ENCODE data around the gene PTOV1. TPM values are rescaled to one million over a fixed set of nuclear protein-coding genes. Genes with fewer than 3 reads are reported as not detected.

PTOV1 gene
- total RNA-seq, 1 experiment from 2014 or later: 331 TPM

- CTCF ChIA-PET: no interaction called here
- POLR2A ChIA-PET (ENCODE audit: low non-redundant PET): no interaction called here
- TF ChIP-seq EZH2 (IDR thresholded peaks at IDR 0.05; ENCODE audit: borderline replicate concordance, low read depth, low read length, poor library complexity, severe bottlenecking): no peak
- no peak for TF ChIP-seq CTCF (conservative IDR thresholded peaks at IDR 0.05; ENCODE audit: low read depth, low read length)
- Histone ChIP-seq H3K36me3 (ENCODE audit: insufficient read depth, low read length, poor library complexity, severe bottlenecking) (peaks cover 55% of the 10 kb centered on the region), H3K4me3 (ENCODE audit: low read depth, low read length, poor library complexity, severe bottlenecking) (no peak overlapping the region), H3K27ac (ENCODE audit: low read depth, low read length, poor library complexity, severe bottlenecking) (no peak overlapping the region), H3K27me3 (replicated peaks; ENCODE audit: insufficient read depth, low read depth, low read length, poor library complexity) (no peaks in the 10 kb centered on the region), H3K9me3 (ENCODE audit: low read depth, low read length, poor library complexity, severe bottlenecking) (no peaks in the 10 kb centered on the region), H3K4me1 (ENCODE audit: insufficient read depth, low read length, poor library complexity, severe bottlenecking) (no peaks in the 10 kb centered on the region)
- BruUV-seq (replicated peaks): no TSS peak
- DNase-seq (ENCODE audit: low spot score): no peak
- intact Hi-C loops (cut with micrococcal nuclease; ENCODE audit: unreplicated experiment): no loop called here
Observed at GRCh38 chr19:49840321-49840720, 10.6 kb upstream of the PTOV1 start.

- POLR2A ChIA-PET (ENCODE audit: low non-redundant PET): no interaction called here
- H3K36me3 ChIP-seq (ENCODE audit: insufficient read depth, low read length, poor library complexity, severe bottlenecking): peaks cover 51% of the 10 kb centered on the region
- H3K9me3 ChIP-seq (ENCODE audit: low read depth, low read length, poor library complexity, severe bottlenecking): no peaks in the 10 kb centered on the region
- intact Hi-C loops (cut with micrococcal nuclease; ENCODE audit: unreplicated experiment): no loop called here
- no peak for DNase-seq (ENCODE audit: low spot score)
- TF ChIP-seq CTCF (conservative IDR thresholded peaks at IDR 0.05; ENCODE audit: low read depth, low read length): no peak
- TF ChIP-seq EZH2 (IDR thresholded peaks at IDR 0.05; ENCODE audit: borderline replicate concordance, low read depth, low read length, poor library complexity, severe bottlenecking): no peak
- CTCF ChIA-PET: no interaction called here
- H3K27ac ChIP-seq (ENCODE audit: low read depth, low read length, poor library complexity, severe bottlenecking): no peak overlapping the region
- BruUV-seq (replicated peaks): no TSS peak
- no peaks in the 10 kb centered on the region for H3K27me3 ChIP-seq (replicated peaks; ENCODE audit: insufficient read depth, low read depth, low read length, poor library complexity)
- no peaks in the 10 kb centered on the region for H3K4me1 ChIP-seq (ENCODE audit: insufficient read depth, low read length, poor library complexity, severe bottlenecking)
- H3K4me3 ChIP-seq (ENCODE audit: low read depth, low read length, poor library complexity, severe bottlenecking): no peak overlapping the region
Observed at GRCh38 chr19:49840736-49841249, 10.2 kb upstream of the PTOV1 start.

GRCh38 chr19:49843265-49843664 is 7.7 kb upstream of the PTOV1 start:
- no peak overlapping the region for H3K27ac ChIP-seq (ENCODE audit: low read depth, low read length, poor library complexity, severe bottlenecking)
- no peaks in the 10 kb centered on the region for H3K27me3 ChIP-seq (replicated peaks; ENCODE audit: insufficient read depth, low read depth, low read length, poor library complexity)
- no TSS peak for BruUV-seq (replicated peaks)
- no peaks in the 10 kb centered on the region for H3K9me3 ChIP-seq (ENCODE audit: low read depth, low read length, poor library complexity, severe bottlenecking)
- no peak for TF ChIP-seq EZH2 (IDR thresholded peaks at IDR 0.05; ENCODE audit: borderline replicate concordance, low read depth, low read length, poor library complexity, severe bottlenecking)
- TF ChIP-seq CTCF (conservative IDR thresholded peaks at IDR 0.05; ENCODE audit: low read depth, low read length): no peak
- H3K4me1 ChIP-seq (ENCODE audit: insufficient read depth, low read length, poor library complexity, severe bottlenecking): no peaks in the 10 kb centered on the region
- ChIA-PET CTCF (no interaction called here), POLR2A (ENCODE audit: low non-redundant PET) (interaction anchor here (0.6 kb wide), 2 partner anchors 22 to 33 kb away, joined by 7 to 17 read pairs; no protein-coding TSS in a partner anchor)
- intact Hi-C loops (cut with micrococcal nuclease; ENCODE audit: unreplicated experiment): no loop called here
- peaks cover 30% of the 10 kb centered on the region for H3K36me3 ChIP-seq (ENCODE audit: insufficient read depth, low read length, poor library complexity, severe bottlenecking)
- no peak overlapping the region for H3K4me3 ChIP-seq (ENCODE audit: low read depth, low read length, poor library complexity, severe bottlenecking)
- no peak for DNase-seq (ENCODE audit: low spot score)
